GM12878 (cell line): ENCODE measurements around the gene ALDH1L1. TPM values are rescaled to one million over a fixed set of nuclear protein-coding genes. Genes with fewer than 3 reads are reported as not detected.

ENCODE experiments used
- BHLHE40 ChIP-seq, 2 experiments: fragments of 450-650 bp in 1 of 2; IDR thresholded peaks; 2 replicates each; pipeline ENCODE4 v1.6.1; 2011 to 2017; ENCODE audit warnings: low read depth in 2 of 2, borderline replicate concordance in 1 of 2, improper control_type of control experiment in 1 of 2, low read length in 1 of 2, mild to moderate bottlenecking in 1 of 2
- CREM ChIP-seq: IDR thresholded peaks from 2 replicates; pipeline ENCODE4 v1.6.1; 2014; ENCODE audit warnings: antibody characterized with exemption, low read depth
- MLLT1 ChIP-seq: fragments of 450-650 bp; IDR thresholded peaks from 2 replicates; pipeline ENCODE4 v1.6.1; 2016; ENCODE audit warnings: mild to moderate bottlenecking
- MTA2 ChIP-seq: fragments of 450-650 bp; IDR thresholded peaks from 2 replicates; pipeline ENCODE4 v1.6.1; 2016; ENCODE audit warnings: low read depth, mild to moderate bottlenecking, moderate library complexity
- SMARCA5 ChIP-seq: fragments of 450-650 bp; IDR thresholded peaks from 2 replicates; pipeline ENCODE4 v1.6.1; 2017; ENCODE audit warnings: mild to moderate bottlenecking
- polyA plus RNA-seq, 11 experiments: library from polyadenylated mRNA; depleted of rRNA in 4 of 11; unstranded in 6 of 11; stranded (reverse) in 5 of 11; fragments of >200 nt; fragmentation: Nextera tagmentation in 4 of 11; fragmentation: Illumina TruSeq in 1 of 11; extraction: Ambion mirVana in 4 of 11; extraction: Trizol in 1 of 11; gene quantifications; 1 replicate in 1 of 11; 2 replicates in 10 of 11; pipeline versions ENCODE4 v1.2.1 to v1.2.3, GENCODE V29; 2011 to 2016; ENCODE audit warnings: inconsistent platforms in 2 of 11, missing spikeins in 2 of 11, low read depth in 1 of 11
- small RNA-seq: library from RNA; depleted of rRNA; stranded (forward); fragments of <200 nt; gene quantifications from one replicate; pipeline ENCODE3, GENCODE V24; 2014
- total RNA-seq, 4 experiments: library from RNA; depleted of rRNA in 3 of 4; stranded (reverse); fragments of >200 nt in 3 of 4; fragmentation: Illumina TruSeq in 1 of 4; extraction: Trizol in 1 of 4; gene quantifications; 2 replicates each; pipeline versions ENCODE4 v1.2.1 to v1.2.3, GENCODE V29; 2013 to 2021
- TF ChIP-seq, protein P1 (sequence below): IDR thresholded peaks from 2 replicates; pipeline ENCODE4 v1.6.1; 2012; ENCODE audit warnings: mild to moderate bottlenecking, low read depth, low read length

Gene ALDH1L1
- total and polyA plus RNA-seq, 10 of the 15 experiments (the other 5 are each of a cell fraction or from before 2014, with no cell fraction given) = 0.04 to 18.2 (median 0.45) TPM

GRCh38 chr3:126053949-126054569 lies 126.3 kb downstream of the ALDH1L1 start (continued):
- TF ChIP-seq, protein P1, sequence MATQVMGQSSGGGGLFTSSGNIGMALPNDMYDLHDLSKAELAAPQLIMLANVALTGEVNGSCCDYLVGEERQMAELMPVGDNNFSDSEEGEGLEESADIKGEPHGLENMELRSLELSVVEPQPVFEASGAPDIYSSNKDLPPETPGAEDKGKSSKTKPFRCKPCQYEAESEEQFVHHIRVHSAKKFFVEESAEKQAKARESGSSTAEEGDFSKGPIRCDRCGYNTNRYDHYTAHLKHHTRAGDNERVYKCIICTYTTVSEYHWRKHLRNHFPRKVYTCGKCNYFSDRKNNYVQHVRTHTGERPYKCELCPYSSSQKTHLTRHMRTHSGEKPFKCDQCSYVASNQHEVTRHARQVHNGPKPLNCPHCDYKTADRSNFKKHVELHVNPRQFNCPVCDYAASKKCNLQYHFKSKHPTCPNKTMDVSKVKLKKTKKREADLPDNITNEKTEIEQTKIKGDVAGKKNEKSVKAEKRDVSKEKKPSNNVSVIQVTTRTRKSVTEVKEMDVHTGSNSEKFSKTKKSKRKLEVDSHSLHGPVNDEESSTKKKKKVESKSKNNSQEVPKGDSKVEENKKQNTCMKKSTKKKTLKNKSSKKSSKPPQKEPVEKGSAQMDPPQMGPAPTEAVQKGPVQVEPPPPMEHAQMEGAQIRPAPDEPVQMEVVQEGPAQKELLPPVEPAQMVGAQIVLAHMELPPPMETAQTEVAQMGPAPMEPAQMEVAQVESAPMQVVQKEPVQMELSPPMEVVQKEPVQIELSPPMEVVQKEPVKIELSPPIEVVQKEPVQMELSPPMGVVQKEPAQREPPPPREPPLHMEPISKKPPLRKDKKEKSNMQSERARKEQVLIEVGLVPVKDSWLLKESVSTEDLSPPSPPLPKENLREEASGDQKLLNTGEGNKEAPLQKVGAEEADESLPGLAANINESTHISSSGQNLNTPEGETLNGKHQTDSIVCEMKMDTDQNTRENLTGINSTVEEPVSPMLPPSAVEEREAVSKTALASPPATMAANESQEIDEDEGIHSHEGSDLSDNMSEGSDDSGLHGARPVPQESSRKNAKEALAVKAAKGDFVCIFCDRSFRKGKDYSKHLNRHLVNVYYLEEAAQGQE = no peak
- no peak for TF ChIP-seq CREM
- TF ChIP-seq BHLHE40 (IDR thresholded peaks at IDR 0.05; ENCODE audit: borderline replicate concordance in 1 of 2, low read depth in 2 of 2, low read length in 1 of 2) = no peak
- no peak for TF ChIP-seq MTA2
- no peak for TF ChIP-seq MLLT1
- no peak for TF ChIP-seq SMARCA5
- TF ChIP-seq, all 136 proteins: peak for 0

Small RNA genes lying within 50 kb of the gene (small RNA-seq; reads per million reads assigned to genes)
- not detected for gene RNU1-30P

Other genes starting within 250 kb of the ALDH1L1 start
- gene ROPN1B, start 211.4 kb downstream of the ALDH1L1 start, total RNA-seq (2014; rRNA removed) = not detected in 2 replicates
- not detected in 2 replicates for gene ROPN1B, start 211.4 kb downstream of the ALDH1L1 start, total RNA-seq (2014; rRNA removed; fragmentation: Illumina TruSeq; extraction: Trizol)
- not detected in 2 replicates for gene ROPN1B, start 211.4 kb downstream of the ALDH1L1 start, total RNA-seq (2021)
- gene ROPN1B, start 211.4 kb downstream of the ALDH1L1 start, polyA plus RNA-seq (2011; rRNA removed) = not detected in 2 replicates
- gene ROPN1B, start 211.4 kb downstream of the ALDH1L1 start, polyA plus RNA-seq (2014; fragmentation: Illumina TruSeq; extraction: Trizol) = not detected in 2 replicates
- not detected for gene ROPN1B, start 211.4 kb downstream of the ALDH1L1 start, polyA plus RNA-seq (2014; fragmentation: Nextera tagmentation; extraction: Ambion mirVana)
- gene ROPN1B, start 211.4 kb downstream of the ALDH1L1 start, polyA plus RNA-seq (2014; rRNA removed) = not detected in 2 replicates
- gene ROPN1B, start 211.4 kb downstream of the ALDH1L1 start, polyA plus RNA-seq (2016; fragmentation: Nextera tagmentation; extraction: Ambion mirVana) = not detected
- 21.2 and 21.8 TPM in 2 replicates for gene SLC41A3, start 96.5 kb downstream of the ALDH1L1 start, total RNA-seq (2014; rRNA removed)
- gene SLC41A3, start 96.5 kb downstream of the ALDH1L1 start, total RNA-seq (2014; rRNA removed; fragmentation: Illumina TruSeq; extraction: Trizol) = 10.9 and 12.5 TPM in 2 replicates
- gene SLC41A3, start 96.5 kb downstream of the ALDH1L1 start, total RNA-seq (2021) = 25.7 and 27.1 TPM in 2 replicates
- gene SLC41A3, start 96.5 kb downstream of the ALDH1L1 start, polyA plus RNA-seq (2011; rRNA removed) = 14.9 and 26.3 TPM in 2 replicates
- gene SLC41A3, start 96.5 kb downstream of the ALDH1L1 start, polyA plus RNA-seq (2014; fragmentation: Illumina TruSeq; extraction: Trizol) = 14.5 and 19.4 TPM in 2 replicates
- 10 to 100 TPM in 1 of 2 experiments, 1 to 10 TPM in 1; 8.3 to 13.9 TPM for gene SLC41A3, start 96.5 kb downstream of the ALDH1L1 start, polyA plus RNA-seq (2014; fragmentation: Nextera tagmentation; extraction: Ambion mirVana)
- gene SLC41A3, start 96.5 kb downstream of the ALDH1L1 start, polyA plus RNA-seq (2014; rRNA removed) = 29.5 and 35.1 TPM in 2 replicates
- 10 to 100 TPM; 10.1 to 11.0 TPM for gene SLC41A3, start 96.5 kb downstream of the ALDH1L1 start, polyA plus RNA-seq (2016; fragmentation: Nextera tagmentation; extraction: Ambion mirVana)
- gene KLF15, start 176.8 kb upstream of the ALDH1L1 start, total RNA-seq (2014; rRNA removed) = not detected in 2 replicates
- not detected in 2 replicates for gene KLF15, start 176.8 kb upstream of the ALDH1L1 start, total RNA-seq (2014; rRNA removed; fragmentation: Illumina TruSeq; extraction: Trizol)
- gene KLF15, start 176.8 kb upstream of the ALDH1L1 start, total RNA-seq (2021) = 0.15 TPM in 1 of 2 replicates, not detected in the other
- gene KLF15, start 176.8 kb upstream of the ALDH1L1 start, polyA plus RNA-seq (2011; rRNA removed) = not detected in 2 replicates
- not detected in 2 replicates for gene KLF15, start 176.8 kb upstream of the ALDH1L1 start, polyA plus RNA-seq (2014; fragmentation: Illumina TruSeq; extraction: Trizol)
- gene KLF15, start 176.8 kb upstream of the ALDH1L1 start, polyA plus RNA-seq (2014; fragmentation: Nextera tagmentation; extraction: Ambion mirVana) = not detected
- gene KLF15, start 176.8 kb upstream of the ALDH1L1 start, polyA plus RNA-seq (2014; rRNA removed) = not detected in 2 replicates
- not detected for gene KLF15, start 176.8 kb upstream of the ALDH1L1 start, polyA plus RNA-seq (2016; fragmentation: Nextera tagmentation; extraction: Ambion mirVana)
- not detected in 2 replicates for gene CFAP100, start 214.3 kb upstream of the ALDH1L1 start, total RNA-seq (2014; rRNA removed)
- gene CFAP100, start 214.3 kb upstream of the ALDH1L1 start, total RNA-seq (2014; rRNA removed; fragmentation: Illumina TruSeq; extraction: Trizol) = not detected in 2 replicates
- not detected in 2 replicates for gene CFAP100, start 214.3 kb upstream of the ALDH1L1 start, total RNA-seq (2021)
- not detected in 2 replicates for gene CFAP100, start 214.3 kb upstream of the ALDH1L1 start, polyA plus RNA-seq (2011; rRNA removed)
- not detected in 2 replicates for gene CFAP100, start 214.3 kb upstream of the ALDH1L1 start, polyA plus RNA-seq (2014; fragmentation: Illumina TruSeq; extraction: Trizol)
- not detected for gene CFAP100, start 214.3 kb upstream of the ALDH1L1 start, polyA plus RNA-seq (2014; fragmentation: Nextera tagmentation; extraction: Ambion mirVana)
- gene CFAP100, start 214.3 kb upstream of the ALDH1L1 start, polyA plus RNA-seq (2014; rRNA removed) = 0.04 TPM in 1 of 2 replicates, not detected in the other
- under 1 TPM in 1 of 2 experiments, not detected in 1; 0.27 TPM for gene CFAP100, start 214.3 kb upstream of the ALDH1L1 start, polyA plus RNA-seq (2016; fragmentation: Nextera tagmentation; extraction: Ambion mirVana)